ENCODE results near the gene TLN1.

Gene TLN1

DNA sequence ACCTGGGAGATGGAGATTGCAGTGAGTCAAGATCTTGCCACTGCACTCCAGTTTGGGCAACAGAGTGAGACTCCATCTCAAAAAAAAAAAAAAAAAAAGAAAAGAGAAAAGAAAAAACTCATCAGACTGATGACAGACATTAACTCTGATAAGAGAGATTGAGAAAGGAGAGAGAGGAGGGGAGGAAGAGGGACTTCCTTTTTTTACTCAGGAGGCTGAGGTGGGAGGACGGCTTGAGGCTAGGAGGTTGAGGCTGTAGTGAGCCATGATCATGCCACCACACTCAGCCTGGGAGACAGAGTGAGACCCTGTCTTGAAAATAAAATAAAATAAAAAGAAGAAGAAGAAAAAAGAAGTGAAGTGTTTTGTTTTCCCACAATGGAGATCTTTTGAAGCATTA, 31.8 kb upstream of the TLN1 start:
- Histone ChIP-seq H3K9ac (ENCODE audit: low read length in 2 of 2) (no peak overlapping the region), H3K27ac (ENCODE audit: low read length) (no peak overlapping the region), H3K27me3 (ENCODE audit: control insufficient read depth in 1 of 2, insufficient read depth in 2 of 2, low read length in 2 of 2) (no peaks in the 10 kb centered on the region), H3K9me3 (ENCODE audit: control insufficient read depth in 2 of 2, low read length in 2 of 2) (no peaks in the 10 kb centered on the region), H3K4me3 (ENCODE audit: low read length in 2 of 2) (no peak overlapping the region), H3K4me1 (ENCODE audit: control insufficient read depth, insufficient read depth, low read length) (no peaks in the 10 kb centered on the region), H3K36me3 (ENCODE audit: control insufficient read depth in 2 of 2, insufficient read depth in 2 of 2, low read length in 2 of 2) (no peaks in the 10 kb centered on the region)

DNA sequence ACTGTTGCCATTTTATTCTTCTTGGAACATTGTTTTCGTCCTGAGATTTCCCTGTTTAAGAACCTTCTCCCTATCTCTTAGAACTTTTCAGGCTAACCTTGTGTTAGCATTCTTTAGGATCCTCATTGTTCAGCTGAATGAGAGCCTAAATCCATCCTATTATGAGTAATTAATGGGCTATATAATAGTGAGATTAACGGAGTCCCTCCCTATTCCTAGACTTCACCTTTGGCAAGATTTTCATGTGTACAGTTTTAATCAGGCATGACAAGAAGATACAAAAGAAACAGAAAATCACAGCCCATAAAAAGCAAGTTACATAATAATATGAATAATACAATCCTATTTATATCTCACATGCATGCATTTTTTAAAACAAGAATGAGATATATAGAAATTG, 31.2 kb upstream of the TLN1 start:
- no peaks in the 10 kb centered on the region for H3K36me3 ChIP-seq (ENCODE audit: control insufficient read depth in 2 of 2, insufficient read depth in 2 of 2, low read length in 2 of 2)
- no peak overlapping the region for H3K4me3 ChIP-seq (ENCODE audit: low read length in 2 of 2)
- H3K9ac ChIP-seq (ENCODE audit: low read length in 2 of 2) = no peak overlapping the region
- no peaks in the 10 kb centered on the region for H3K27me3 ChIP-seq (ENCODE audit: control insufficient read depth in 1 of 2, insufficient read depth in 2 of 2, low read length in 2 of 2)
- H3K27ac ChIP-seq (ENCODE audit: low read length) = no peak overlapping the region
- H3K9me3 ChIP-seq (ENCODE audit: control insufficient read depth in 2 of 2, low read length in 2 of 2) = no peaks in the 10 kb centered on the region
- peaks cover 3% of the 10 kb centered on the region for H3K4me1 ChIP-seq (ENCODE audit: control insufficient read depth, insufficient read depth, low read length)

DNA sequence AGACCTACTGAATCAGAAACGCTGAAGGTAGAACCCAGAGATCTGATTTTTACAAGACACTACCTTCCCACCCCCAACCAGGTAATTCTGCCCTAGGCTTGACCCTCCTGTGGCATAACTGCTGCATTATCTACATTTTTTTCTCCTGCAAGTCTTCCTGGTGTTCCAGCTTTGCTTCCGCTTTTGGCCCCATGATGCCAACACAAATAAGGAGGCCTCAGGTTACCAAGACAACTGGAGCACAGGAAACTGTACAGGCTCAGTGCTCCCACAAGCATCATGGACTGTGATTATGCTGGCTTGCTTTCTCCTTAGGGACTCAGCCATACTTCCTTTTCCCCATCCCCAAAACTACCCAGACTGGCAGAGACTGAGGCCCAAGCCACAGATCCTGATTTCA, 28.7 kb upstream of the TLN1 start:
- H3K36me3 ChIP-seq (ENCODE audit: control insufficient read depth in 2 of 2, insufficient read depth in 2 of 2, low read length in 2 of 2) = no peaks in the 10 kb centered on the region
- no peaks in the 10 kb centered on the region for H3K27me3 ChIP-seq (ENCODE audit: control insufficient read depth in 1 of 2, insufficient read depth in 2 of 2, low read length in 2 of 2)
- H3K4me1 ChIP-seq (ENCODE audit: control insufficient read depth, insufficient read depth, low read length) = peaks cover 15% of the 10 kb centered on the region
- no peak overlapping the region for H3K9ac ChIP-seq (ENCODE audit: low read length in 2 of 2)
- no peaks in the 10 kb centered on the region for H3K9me3 ChIP-seq (ENCODE audit: control insufficient read depth in 2 of 2, low read length in 2 of 2)
- H3K27ac ChIP-seq (ENCODE audit: low read length) = no peak overlapping the region
- no peak overlapping the region for H3K4me3 ChIP-seq (ENCODE audit: low read length in 2 of 2)

DNA sequence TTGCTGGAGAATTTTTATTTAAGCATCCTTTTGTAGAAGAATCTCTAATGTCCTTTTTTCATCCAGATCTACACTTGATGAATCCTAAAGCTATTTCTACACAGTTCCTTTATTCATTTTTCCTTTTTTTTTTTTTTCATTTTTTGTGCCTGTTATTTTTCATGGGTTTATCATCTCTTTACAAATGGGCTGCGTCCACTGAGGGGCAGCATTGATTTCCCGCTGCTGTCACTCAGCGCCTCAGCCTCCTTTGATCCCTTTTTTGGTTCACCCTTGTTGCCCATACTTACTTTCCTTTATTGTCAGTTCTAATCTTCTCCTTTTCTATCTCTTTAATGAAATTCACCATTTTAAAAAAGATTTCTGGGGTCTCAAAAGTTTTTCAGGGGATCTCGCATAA, 27.8 kb upstream of the TLN1 start:
- H3K27ac ChIP-seq (ENCODE audit: low read length) = no peak overlapping the region
- peaks cover 15% of the 10 kb centered on the region for H3K4me1 ChIP-seq (ENCODE audit: control insufficient read depth, insufficient read depth, low read length)
- no peaks in the 10 kb centered on the region for H3K27me3 ChIP-seq (ENCODE audit: control insufficient read depth in 1 of 2, insufficient read depth in 2 of 2, low read length in 2 of 2)

DNA sequence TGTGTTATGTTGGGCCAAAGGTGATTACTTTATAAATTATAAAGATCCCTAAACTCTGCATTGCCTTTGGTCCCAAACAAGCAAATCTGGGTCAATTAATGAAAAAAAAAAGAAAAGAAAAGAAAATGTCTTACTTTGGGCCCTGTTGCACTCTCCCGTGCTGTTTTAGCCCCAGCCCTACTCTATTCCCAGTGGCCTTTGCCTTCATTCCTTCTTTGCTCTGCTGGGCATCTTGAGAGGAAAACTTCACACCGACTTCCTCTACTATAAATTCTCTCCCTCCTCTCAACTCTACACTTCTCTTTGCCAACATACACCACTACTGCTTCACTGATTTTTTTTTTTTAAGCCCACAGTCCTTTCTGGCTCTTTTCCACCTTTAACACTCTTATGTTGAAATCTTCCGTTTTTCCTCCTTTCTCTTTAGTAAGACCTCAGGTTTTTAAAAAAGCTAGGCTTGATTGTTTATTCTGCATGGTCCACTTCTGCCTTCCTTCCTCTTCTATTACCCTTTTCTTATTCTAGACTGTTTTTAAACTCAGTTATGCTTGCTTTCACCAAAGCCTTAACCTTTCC, 26.6 kb upstream of the TLN1 start:
- Histone ChIP-seq H3K9me3 (ENCODE audit: control insufficient read depth in 2 of 2, low read length in 2 of 2) (no peaks in the 10 kb centered on the region), H3K27me3 (ENCODE audit: control insufficient read depth in 1 of 2, insufficient read depth in 2 of 2, low read length in 2 of 2) (no peaks in the 10 kb centered on the region), H3K27ac (ENCODE audit: low read length) (no peak overlapping the region), H3K4me1 (ENCODE audit: control insufficient read depth, insufficient read depth, low read length) (peaks cover 15% of the 10 kb centered on the region), H3K36me3 (ENCODE audit: control insufficient read depth in 2 of 2, insufficient read depth in 2 of 2, low read length in 2 of 2) (peaks cover 10 to 11% of the 10 kb centered on the region in 2 donors), H3K4me3 (ENCODE audit: low read length in 2 of 2) (no peak overlapping the region), H3K9ac (ENCODE audit: low read length in 2 of 2) (peak overlapping the region in 1 of 2 donors; percentile 31)

More for the DNA sequence above, 27.8 kb upstream of the TLN1 start:
- Histone ChIP-seq H3K9me3 (ENCODE audit: control insufficient read depth in 2 of 2, low read length in 2 of 2) (no peaks in the 10 kb centered on the region), H3K9ac (ENCODE audit: low read length in 2 of 2) (no peak overlapping the region), H3K36me3 (ENCODE audit: control insufficient read depth in 2 of 2, insufficient read depth in 2 of 2, low read length in 2 of 2) (peaks cover under 1 to 4% of the 10 kb centered on the region in 2 donors), H3K4me3 (ENCODE audit: low read length in 2 of 2) (no peak overlapping the region)

DNA sequence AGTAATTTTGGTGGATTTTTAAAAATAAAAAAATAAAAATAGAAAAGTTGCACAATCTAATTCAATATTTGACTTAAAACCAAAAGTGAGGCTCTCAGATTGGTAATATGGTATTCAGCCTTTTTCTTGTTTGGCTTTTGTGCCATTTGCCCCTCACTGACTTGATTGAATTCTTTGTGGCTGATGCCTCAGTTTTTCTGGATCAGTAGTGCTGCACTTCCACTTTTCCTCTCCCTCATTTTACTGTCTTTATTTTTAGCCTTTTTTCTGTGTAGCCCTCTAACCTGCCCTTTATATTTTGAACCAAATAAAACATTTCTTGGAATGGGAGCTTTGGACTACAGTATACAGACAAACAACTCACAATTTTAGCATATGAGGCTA, 25.9 kb upstream of the TLN1 start:
- H3K27me3 ChIP-seq (ENCODE audit: control insufficient read depth in 1 of 2, insufficient read depth in 2 of 2, low read length in 2 of 2) = no peaks in the 10 kb centered on the region
- peak overlapping the region; percentile 81 to 90 for H3K4me3 ChIP-seq (ENCODE audit: low read length in 2 of 2)
- H3K9ac ChIP-seq (ENCODE audit: low read length in 2 of 2) = peak overlapping the region; percentile 7 to 94
- peaks cover 16 to 17% of the 10 kb centered on the region in 2 donors for H3K36me3 ChIP-seq (ENCODE audit: control insufficient read depth in 2 of 2, insufficient read depth in 2 of 2, low read length in 2 of 2)
- H3K27ac ChIP-seq (ENCODE audit: low read length) = peak overlapping the region; percentile 86
- peaks cover 15% of the 10 kb centered on the region for H3K4me1 ChIP-seq (ENCODE audit: control insufficient read depth, insufficient read depth, low read length)
- H3K9me3 ChIP-seq (ENCODE audit: control insufficient read depth in 2 of 2, low read length in 2 of 2) = no peaks in the 10 kb centered on the region

DNA sequence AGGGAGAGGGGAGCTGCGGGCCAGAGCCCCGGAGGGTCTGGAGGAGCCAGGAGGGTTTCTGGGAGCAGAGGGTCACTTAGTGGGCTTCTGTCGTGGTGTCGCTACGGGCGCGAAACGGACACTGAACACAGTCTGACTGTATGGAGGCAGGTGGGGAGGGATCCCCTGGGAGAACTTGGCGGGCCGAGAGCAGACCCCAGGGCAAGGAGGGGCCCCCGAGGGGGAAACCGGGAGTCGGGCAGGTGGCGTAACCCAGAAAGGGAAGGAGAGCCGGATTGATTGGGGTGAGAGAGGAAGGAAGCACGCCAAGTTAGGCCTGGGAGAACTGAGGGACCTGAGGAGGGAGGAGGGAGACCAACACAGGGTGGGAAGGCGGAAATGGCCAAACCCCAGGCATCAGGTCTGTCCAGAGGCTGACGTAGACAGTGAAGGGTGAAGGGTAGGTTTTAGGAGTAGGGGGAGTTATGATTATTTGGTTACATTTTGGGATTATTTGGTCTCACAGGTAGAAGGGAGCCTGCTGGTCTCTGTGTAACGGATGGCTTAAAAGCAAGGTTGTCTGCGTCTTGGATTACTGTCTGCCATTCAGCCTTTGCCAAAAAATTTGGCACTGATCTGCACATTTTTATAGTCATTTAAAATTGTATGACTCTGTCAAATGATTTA, 25.4 kb upstream of the TLN1 start:
- Histone ChIP-seq H3K4me1 (ENCODE audit: control insufficient read depth, insufficient read depth, low read length) (peaks cover 15% of the 10 kb centered on the region), H3K9me3 (ENCODE audit: control insufficient read depth in 2 of 2, low read length in 2 of 2) (no peaks in the 10 kb centered on the region), H3K27me3 (ENCODE audit: control insufficient read depth in 1 of 2, insufficient read depth in 2 of 2, low read length in 2 of 2) (no peaks in the 10 kb centered on the region), H3K36me3 (ENCODE audit: control insufficient read depth in 2 of 2, insufficient read depth in 2 of 2, low read length in 2 of 2) (peaks cover 22 to 23% of the 10 kb centered on the region in 2 donors), H3K27ac (ENCODE audit: low read length) (peak overlapping the region; percentile 86), H3K4me3 (ENCODE audit: low read length in 2 of 2) (peak overlapping the region; percentile 81 to 90), H3K9ac (ENCODE audit: low read length in 2 of 2) (peak overlapping the region; percentile 91 to 94)

DNA sequence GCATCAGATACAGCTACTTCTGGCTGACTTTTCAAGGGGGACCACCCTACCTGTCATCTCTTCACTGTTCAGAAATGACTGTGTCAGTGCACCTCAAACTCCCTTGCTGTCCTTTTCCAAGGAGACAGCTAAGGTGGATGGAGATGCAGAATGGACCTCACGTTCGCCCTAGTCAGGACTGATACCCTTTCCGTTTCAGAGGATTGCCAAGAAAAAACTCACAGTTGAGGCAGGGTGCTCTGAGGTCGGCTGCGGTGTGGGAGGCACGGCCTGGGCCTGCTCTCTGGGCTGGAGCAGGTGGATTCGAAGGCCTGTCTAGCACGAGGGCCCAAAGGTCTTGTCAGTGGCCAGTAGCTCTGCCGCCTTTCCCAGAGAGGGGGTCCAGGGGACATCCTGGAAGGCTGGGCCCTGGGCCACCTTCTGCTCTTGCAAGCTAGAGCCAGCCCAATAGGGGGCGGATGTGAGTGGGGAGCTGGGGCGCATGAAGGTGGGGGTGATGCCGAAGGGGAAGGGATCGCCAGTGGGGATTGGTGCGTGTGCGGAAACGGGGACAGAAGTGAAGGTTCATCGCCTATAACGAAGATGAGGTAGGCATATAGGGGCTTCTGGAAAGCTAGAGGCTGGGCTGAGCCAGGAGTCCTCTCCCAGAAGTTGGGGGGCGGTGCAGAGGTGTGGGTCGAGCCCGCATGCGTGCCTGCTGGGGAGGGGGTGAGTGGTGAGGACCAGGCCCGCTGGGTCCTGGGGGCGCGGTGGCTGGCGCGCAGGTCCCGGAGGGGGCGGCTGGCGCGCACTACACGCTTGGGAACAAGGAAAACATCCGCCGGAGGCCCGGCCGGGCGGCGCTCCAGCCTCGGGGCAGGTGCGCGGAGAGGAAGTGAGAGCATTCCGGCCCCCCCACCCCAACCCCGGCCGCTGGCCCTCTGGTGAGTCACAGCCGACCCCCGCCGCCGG, 24.6 kb upstream of the TLN1 start:
- Histone ChIP-seq H3K9ac (ENCODE audit: low read length in 2 of 2) (peak overlapping the region; percentile 91 to 94), H3K4me1 (ENCODE audit: control insufficient read depth, insufficient read depth, low read length) (peaks cover 15% of the 10 kb centered on the region), H3K27ac (ENCODE audit: low read length) (peak overlapping the region; percentile 86), H3K27me3 (ENCODE audit: control insufficient read depth in 1 of 2, insufficient read depth in 2 of 2, low read length in 2 of 2) (no peaks in the 10 kb centered on the region), H3K9me3 (ENCODE audit: control insufficient read depth in 2 of 2, low read length in 2 of 2) (no peaks in the 10 kb centered on the region), H3K36me3 (ENCODE audit: control insufficient read depth in 2 of 2, insufficient read depth in 2 of 2, low read length in 2 of 2) (peaks cover 30 to 31% of the 10 kb centered on the region in 2 donors), H3K4me3 (ENCODE audit: low read length in 2 of 2) (peak overlapping the region; percentile 81 to 90)

DNA sequence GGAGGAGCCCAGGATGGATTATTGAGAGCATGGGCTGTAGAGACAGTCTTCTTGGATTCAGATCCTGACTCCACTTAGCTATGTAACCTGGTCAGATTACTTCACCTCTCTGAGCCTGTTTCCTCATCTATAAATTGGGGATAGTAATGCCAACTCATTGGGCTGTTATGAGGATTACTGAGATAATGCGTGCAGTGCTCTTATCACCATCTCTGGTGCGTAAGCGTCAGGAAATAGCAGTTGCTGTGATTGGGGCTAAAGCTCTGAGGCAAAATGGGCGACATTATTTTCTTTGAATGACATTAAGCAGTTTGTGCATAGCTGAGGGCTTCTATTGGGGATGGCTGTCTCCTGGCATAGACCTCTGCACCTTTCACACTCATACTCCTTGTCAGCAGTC, 23.1 kb upstream of the TLN1 start:
- H3K27ac ChIP-seq (ENCODE audit: low read length) = no peak overlapping the region
- H3K36me3 ChIP-seq (ENCODE audit: control insufficient read depth in 2 of 2, insufficient read depth in 2 of 2, low read length in 2 of 2) = peaks cover 38 to 40% of the 10 kb centered on the region in 2 donors

DNA sequence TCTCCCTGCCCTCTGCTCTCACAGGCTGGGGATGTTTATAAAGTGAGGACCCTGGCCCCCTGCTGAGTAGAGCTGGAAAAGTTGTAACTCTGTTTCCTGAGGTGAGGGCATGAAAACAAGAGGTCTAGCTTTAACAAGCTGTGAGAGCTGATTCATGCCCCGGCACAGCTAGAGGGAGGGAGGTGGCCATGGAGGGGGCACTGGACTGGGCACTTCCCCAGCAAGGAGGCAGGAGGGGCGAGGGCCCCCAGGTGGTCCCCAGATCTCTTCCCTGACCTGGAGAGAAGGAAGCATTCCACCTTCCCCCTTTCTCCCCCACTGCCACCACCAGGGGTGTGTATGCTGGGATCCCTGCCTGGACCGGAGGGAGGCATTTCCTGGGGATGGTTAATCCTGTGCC, 22.3 kb upstream of the TLN1 start, which contains the start of gene MSMP:
Gene MSMP (minus strand): TSS at position 13 of the 400 bp plus-strand sequence. CDS start 147 bp downstream, outside the sequence.
- Histone ChIP-seq H3K4me1 (ENCODE audit: control insufficient read depth, insufficient read depth, low read length) (peaks cover 24% of the 10 kb centered on the region), H3K4me3 (ENCODE audit: low read length in 2 of 2) (no peak within 1 kb of the TSS), H3K36me3 (ENCODE audit: control insufficient read depth in 2 of 2, insufficient read depth in 2 of 2, low read length in 2 of 2) (peaks cover 38 to 40% of the 10 kb centered on the region in 2 donors), H3K27me3 (ENCODE audit: control insufficient read depth in 1 of 2, insufficient read depth in 2 of 2, low read length in 2 of 2) (no peaks in the 10 kb centered on the region), H3K27ac (ENCODE audit: low read length) (no peak within 1 kb of the TSS), H3K9ac (ENCODE audit: low read length in 2 of 2) (no peak within 1 kb of the TSS), H3K9me3 (ENCODE audit: control insufficient read depth in 2 of 2, low read length in 2 of 2) (no peaks in the 10 kb centered on the region)

More for the DNA sequence above, 23.1 kb upstream of the TLN1 start:
- H3K27me3 ChIP-seq (ENCODE audit: control insufficient read depth in 1 of 2, insufficient read depth in 2 of 2, low read length in 2 of 2) = no peaks in the 10 kb centered on the region
- peaks cover 19% of the 10 kb centered on the region for H3K4me1 ChIP-seq (ENCODE audit: control insufficient read depth, insufficient read depth, low read length)
- no peaks in the 10 kb centered on the region for H3K9me3 ChIP-seq (ENCODE audit: control insufficient read depth in 2 of 2, low read length in 2 of 2)
- no peak overlapping the region for H3K4me3 ChIP-seq (ENCODE audit: low read length in 2 of 2)
- H3K9ac ChIP-seq (ENCODE audit: low read length in 2 of 2) = no peak overlapping the region

Data from stomach smooth muscle (tissue), 2 donors.